Upper lobe of left lung (tissue), 6 donors: Measurements from ENCODE around the gene SYT8. TPM values are rescaled to one million over a fixed set of nuclear protein-coding genes. Genes with fewer than 3 reads are reported as not detected.

Source experiments
- ATAC-seq, 2 donors: fragments of 200-7000 bp; cut with Tn5 transposase; one replicate each; pipeline ENCODE4 v1.9.1; 2022; ENCODE audit warnings: mild to moderate bottlenecking in 2 of 2, moderate library complexity in 2 of 2; ENCODE audit not compliant: low FRiP score in 2 of 2
- DNase-seq, 2 donors: peaks; one replicate each; pipeline ENCODE4 v3.0.0-alpha.2; 2019 to 2020
- H3K27ac ChIP-seq, 4 donors: fragments of 200-600 bp; sonication (generic); one replicate each; pipeline ENCODE4 v1.5.1; 2016 to 2019
- H3K27me3 ChIP-seq, 4 donors: fragments of 200-600 bp; sonication (generic); one replicate each; pipeline ENCODE4 v1.5.1; 2017 to 2019
- H3K36me3 ChIP-seq, 4 donors: fragments of 200-600 bp; sonication (generic); one replicate each; pipeline ENCODE4 v1.5.1; 2016 to 2019
- H3K4me1 ChIP-seq, 4 donors: fragments of 200-600 bp; sonication (generic); one replicate each; pipeline ENCODE4 v1.5.1; 2018 to 2019
- H3K4me3 ChIP-seq, 4 donors: fragments of 200-600 bp; sonication (generic); one replicate each; pipeline ENCODE4 v1.5.1; 2017 to 2019; ENCODE audit warnings: mild to moderate bottlenecking in 2 of 4, moderate library complexity in 1 of 4
- H3K9me3 ChIP-seq, 4 donors: fragments of 200-600 bp; sonication (generic); one replicate each; pipeline ENCODE4 v1.5.1; 2018 to 2019
- CTCF ChIP-seq, 6 experiments: fragments of 450-650 bp in 4 of 6; fragments of 200-600 bp in 2 of 6; sonication (generic) in 2 of 6; IDR thresholded peaks; one replicate each; pipeline ENCODE4 v1.5.1; 2016 to 2019; ENCODE audit warnings: antibody characterized with exemption in 6 of 6
- EP300 ChIP-seq, 4 donors: sonication (generic); formaldehyde crosslinking; IDR thresholded peaks; one replicate each; pipeline ENCODE4 v1.5.1; 2017; ENCODE audit warnings: antibody characterized with exemption in 4 of 4, control low read depth in 2 of 4
- POLR2A ChIP-seq, 4 donors: fragments of 450-650 bp; IDR thresholded peaks; one replicate each; pipeline ENCODE4 v1.5.1; 2016 to 2017; ENCODE audit warnings: antibody characterized with exemption in 4 of 4, mild to moderate bottlenecking in 2 of 4
- POLR2AphosphoS5 ChIP-seq, 2 donors: sonication (generic); formaldehyde crosslinking; IDR thresholded peaks; one replicate each; pipeline ENCODE4 v1.5.1; 2017; ENCODE audit warnings: antibody characterized with exemption in 2 of 2
- WGBS, 2 donors: methylation state at CpG; one replicate each; pipeline ENCODE4 v1.1.5; 2017 to 2018; 5-methylcytosine and 5-hydroxymethylcytosine counted together
- total RNA-seq, 6 donors: library from RNA; depleted of rRNA in 4 of 6; stranded (reverse); fragments of >200 nt in 4 of 6; gene quantifications; one replicate each; pipeline versions ENCODE4 v1.1.0 to v1.2.1, GENCODE V29; 2016 to 2021
- donor health status: DM: no; HTN: no; CAD: no; lungs with moderate emphysema.
- donor health status: DM: no; HTN: yes; CAD: no; lungs with severe emphysema.

SYT8 gene, protein sequence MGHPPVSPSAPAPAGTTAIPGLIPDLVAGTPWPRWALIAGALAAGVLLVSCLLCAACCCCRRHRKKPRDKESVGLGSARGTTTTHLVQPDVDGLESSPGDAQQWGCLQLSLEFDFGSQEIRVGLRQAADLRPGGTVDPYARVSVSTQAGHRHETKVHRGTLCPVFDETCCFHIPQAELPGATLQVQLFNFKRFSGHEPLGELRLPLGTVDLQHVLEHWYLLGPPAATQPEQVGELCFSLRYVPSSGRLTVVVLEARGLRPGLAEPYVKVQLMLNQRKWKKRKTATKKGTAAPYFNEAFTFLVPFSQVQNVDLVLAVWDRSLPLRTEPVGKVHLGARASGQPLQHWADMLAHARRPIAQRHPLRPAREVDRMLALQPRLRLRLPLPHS
- total RNA-seq, result 10 to 100 TPM in 4 of 6 donors, 1 to 10 TPM in 2; 7.4 to 31.3 (median 22.9) TPM

- no peaks in the 10 kb centered on the region for H3K27me3 ChIP-seq
- peak in 1 of 2 donors; percentile 78 for DNase-seq
- ATAC-seq, result no peak
- no peaks in the 10 kb centered on the region for H3K9me3 ChIP-seq
- peak within 1 kb of the TSS; percentile 76 to 85 (median 81) for H3K27ac ChIP-seq
- WGBS, 2 donors, result 86 to 89% methylated on average over 15 to 26 of the region's 26 CpGs
- H3K4me3 ChIP-seq, result no peak within 1 kb of the TSS
- TF ChIP-seq CTCF (IDR thresholded peaks at IDR 0.05) (no peak), POLR2A (IDR thresholded peaks at IDR 0.05) (no peak), EP300 (IDR thresholded peaks at IDR 0.05) (no peak), POLR2AphosphoS5 (IDR thresholded peaks at IDR 0.05) (no peak)
- peaks cover 15 to 55% (median 41%) of the 10 kb centered on the region in 4 donors for H3K4me1 ChIP-seq
- no peaks in the 10 kb centered on the region for H3K36me3 ChIP-seq
Observed at GRCh38 chr11:1834779-1835670, at the start of gene SYT8. Gene SYT8, plus strand, starts transcription at chr11:1834990. Its CDS starts 116 bp downstream, at chr11:1835106.

- WGBS, 2 donors, result 72 to 80% methylated on average over 21 of the region's 21 CpGs
- DNase-seq (peak in 1 of 2 donors; percentile 51), ATAC-seq (peak in 1 of 2 donors; percentile 27)
- no peaks in the 10 kb centered on the region for H3K36me3 ChIP-seq
- H3K4me3 ChIP-seq, result no peak overlapping the region
- H3K9me3 ChIP-seq, result no peaks in the 10 kb centered on the region
- H3K4me1 ChIP-seq, result peaks cover 0 to 23% (median 13%) of the 10 kb centered on the region in 4 donors
- TF ChIP-seq POLR2A (IDR thresholded peaks at IDR 0.05), result peak in 1 of 4 donors; percentile 21
- no peak for TF ChIP-seq CTCF (IDR thresholded peaks at IDR 0.05)
- H3K27ac ChIP-seq, result peak overlapping the region in 1 of 4 donors; percentile 64
- H3K27me3 ChIP-seq, result no peaks in the 10 kb centered on the region
Observed at GRCh38 chr11:1785749-1786413, 48.9 kb upstream of the SYT8 start.

GRCh38 chr11:1786466-1786865 is 48.3 kb upstream of the SYT8 start:
- DNase-seq, result no peak
- Histone ChIP-seq H3K4me1 (peaks cover 0 to 20% (median 10%) of the 10 kb centered on the region in 4 donors), H3K27me3 (no peaks in the 10 kb centered on the region), H3K36me3 (no peaks in the 10 kb centered on the region), H3K9me3 (no peaks in the 10 kb centered on the region), H3K27ac (peak overlapping the region in 1 of 4 donors; percentile 18), H3K4me3 (no peak overlapping the region)
- ATAC-seq, result no peak
- no peak for TF ChIP-seq CTCF (IDR thresholded peaks at IDR 0.05)
- no peak for TF ChIP-seq POLR2AphosphoS5 (IDR thresholded peaks at IDR 0.05)
- WGBS, 2 donors, result 90 to 92% methylated on average over 4 of the region's 4 CpGs

DNA sequence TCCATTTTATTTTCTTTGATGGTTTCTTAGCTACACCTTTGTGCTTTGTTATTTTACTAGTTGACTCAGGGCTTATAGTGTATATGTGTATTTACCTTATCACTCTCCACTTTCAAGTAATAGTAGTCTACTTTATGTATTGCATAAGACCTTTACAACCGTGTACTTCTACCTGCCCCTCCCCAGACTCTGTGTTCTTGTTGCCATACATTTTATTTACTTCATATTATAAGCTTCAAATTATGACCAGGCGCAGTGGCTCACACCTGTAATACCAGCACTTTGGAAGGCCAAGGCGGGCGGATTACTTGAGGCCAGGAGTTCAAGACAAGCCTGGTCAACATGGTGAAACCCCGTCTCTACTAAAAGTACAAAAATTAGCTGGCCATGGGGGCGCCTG is 42.9 kb upstream of the SYT8 start:
- Histone ChIP-seq H3K27me3 (no peaks in the 10 kb centered on the region), H3K9me3 (no peaks in the 10 kb centered on the region), H3K36me3 (no peaks in the 10 kb centered on the region), H3K4me3 (no peak overlapping the region), H3K4me1 (no peaks in the 10 kb centered on the region), H3K27ac (no peak overlapping the region)
- DNase-seq (no peak), ATAC-seq (no peak)
- 85 to 92% methylated on average over 6 of the region's 6 CpGs for WGBS, 2 donors
- TF ChIP-seq CTCF (IDR thresholded peaks at IDR 0.05) (no peak), POLR2A (IDR thresholded peaks at IDR 0.05) (no peak)
